DND-41 (cell line): ENCODE data around the gene SLC43A3.

ENCODE experiments used
- ATAC-seq: fragments of 200-7000 bp; cut with Tn5 transposase; 3 replicates; pipeline ENCODE4 v1.9.1; 2021; ENCODE audit warnings: low read depth; ENCODE audit not compliant: insufficient read depth
- DNase-seq: peaks from one replicate; pipeline ENCODE4 v3.0.0-alpha.2; 2020
- H2AFZ ChIP-seq: 2 replicates; pipeline ENCODE4 v1.6.0; 2012; ENCODE audit warnings: low read depth, low read length
- H3K27ac ChIP-seq: 2 replicates; pipeline ENCODE4 v1.5.1; 2012; ENCODE audit warnings: low read length, inconsistent platforms
- H3K27me3 ChIP-seq: fragments of 200-600 bp; sonication (generic); 2 replicates; pipeline ENCODE4 v1.6.0; 2012; ENCODE audit warnings: low read length, mild to moderate bottlenecking, inconsistent platforms; ENCODE audit not compliant: insufficient read depth, poor library complexity
- H3K36me3 ChIP-seq: 2 replicates; pipeline ENCODE4 v1.5.1; 2012; ENCODE audit warnings: low read length, inconsistent platforms; ENCODE audit not compliant: insufficient read depth
- H3K4me1 ChIP-seq: 2 replicates; pipeline ENCODE4 v1.5.1; 2012; ENCODE audit warnings: mild to moderate bottlenecking, low read length; ENCODE audit not compliant: insufficient read depth
- H3K4me2 ChIP-seq: 2 replicates; pipeline ENCODE4 v1.6.0; 2012; ENCODE audit warnings: mild to moderate bottlenecking, moderate library complexity, low read length, inconsistent platforms; ENCODE audit not compliant: insufficient read depth
- H3K4me3 ChIP-seq, 2 experiments: fragments of 200-600 bp in 1 of 2; shearing (Covaris generic) in 1 of 2; 2 replicates each; pipeline ENCODE4 v1.5.1; 2012 to 2016; ENCODE audit warnings: inconsistent platforms in 2 of 2, low read length in 2 of 2, mild to moderate bottlenecking in 2 of 2, low read depth in 1 of 2, moderate library complexity in 1 of 2
- H3K79me2 ChIP-seq: 2 replicates; pipeline ENCODE4 v1.6.0; 2012; ENCODE audit warnings: low read length, inconsistent platforms; ENCODE audit not compliant: insufficient read depth
- H3K9ac ChIP-seq: 2 replicates; pipeline ENCODE4 v1.6.0; 2012; ENCODE audit warnings: low read depth, mild to moderate bottlenecking, inconsistent platforms, low read length, moderate library complexity
- H3K9me3 ChIP-seq: 2 replicates; pipeline ENCODE4 v1.5.1; 2012; ENCODE audit warnings: low read length, moderate library complexity, mild to moderate bottlenecking, inconsistent platforms; ENCODE audit not compliant: insufficient read depth, severe bottlenecking
- H4K20me1 ChIP-seq: 2 replicates; pipeline ENCODE4 v1.6.0; 2012; ENCODE audit warnings: low read length; ENCODE audit not compliant: insufficient read depth
- EZH2 ChIP-seq: IDR thresholded peaks from 3 replicates; pipeline ENCODE4 v1.6.1; 2012; ENCODE audit warnings: borderline replicate concordance, low read depth, mild to moderate bottlenecking, moderate library complexity, low read length, inconsistent platforms; ENCODE audit not compliant: severe bottlenecking
- TF ChIP-seq, protein P1 (sequence below): IDR thresholded peaks from 2 replicates; pipeline ENCODE4 v1.5.1; 2012; ENCODE audit warnings: borderline replicate concordance, low read length, moderate library complexity, mild to moderate bottlenecking; ENCODE audit not compliant: poor library complexity, severe bottlenecking; ENCODE audit errors: extremely low read depth

Gene SLC43A3

GRCh38 chr11:57432714-57433163, 5.8 kb upstream of the SLC43A3 start:
- no peak overlapping the region for H3K27ac ChIP-seq
- H3K27me3 ChIP-seq = peaks cover 3% of the 10 kb centered on the region
- H3K9me3 ChIP-seq = no peaks in the 10 kb centered on the region
- no peak overlapping the region for H3K4me3 ChIP-seq
- DNase-seq (no peak), ATAC-seq (no peak)
- no peak overlapping the region for H3K4me2 ChIP-seq
- no peak overlapping the region for H3K9ac ChIP-seq
- H3K79me2 ChIP-seq = no peaks in the 10 kb centered on the region
- H3K4me1 ChIP-seq = peaks cover 2% of the 10 kb centered on the region
- H2AFZ ChIP-seq = no peak overlapping the region
- TF ChIP-seq EZH2 = no peak
- TF ChIP-seq, protein P1, sequence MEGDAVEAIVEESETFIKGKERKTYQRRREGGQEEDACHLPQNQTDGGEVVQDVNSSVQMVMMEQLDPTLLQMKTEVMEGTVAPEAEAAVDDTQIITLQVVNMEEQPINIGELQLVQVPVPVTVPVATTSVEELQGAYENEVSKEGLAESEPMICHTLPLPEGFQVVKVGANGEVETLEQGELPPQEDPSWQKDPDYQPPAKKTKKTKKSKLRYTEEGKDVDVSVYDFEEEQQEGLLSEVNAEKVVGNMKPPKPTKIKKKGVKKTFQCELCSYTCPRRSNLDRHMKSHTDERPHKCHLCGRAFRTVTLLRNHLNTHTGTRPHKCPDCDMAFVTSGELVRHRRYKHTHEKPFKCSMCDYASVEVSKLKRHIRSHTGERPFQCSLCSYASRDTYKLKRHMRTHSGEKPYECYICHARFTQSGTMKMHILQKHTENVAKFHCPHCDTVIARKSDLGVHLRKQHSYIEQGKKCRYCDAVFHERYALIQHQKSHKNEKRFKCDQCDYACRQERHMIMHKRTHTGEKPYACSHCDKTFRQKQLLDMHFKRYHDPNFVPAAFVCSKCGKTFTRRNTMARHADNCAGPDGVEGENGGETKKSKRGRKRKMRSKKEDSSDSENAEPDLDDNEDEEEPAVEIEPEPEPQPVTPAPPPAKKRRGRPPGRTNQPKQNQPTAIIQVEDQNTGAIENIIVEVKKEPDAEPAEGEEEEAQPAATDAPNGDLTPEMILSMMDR = no peak
- H4K20me1 ChIP-seq = no peaks in the 10 kb centered on the region
- H3K36me3 ChIP-seq = no peaks in the 10 kb centered on the region

DNA sequence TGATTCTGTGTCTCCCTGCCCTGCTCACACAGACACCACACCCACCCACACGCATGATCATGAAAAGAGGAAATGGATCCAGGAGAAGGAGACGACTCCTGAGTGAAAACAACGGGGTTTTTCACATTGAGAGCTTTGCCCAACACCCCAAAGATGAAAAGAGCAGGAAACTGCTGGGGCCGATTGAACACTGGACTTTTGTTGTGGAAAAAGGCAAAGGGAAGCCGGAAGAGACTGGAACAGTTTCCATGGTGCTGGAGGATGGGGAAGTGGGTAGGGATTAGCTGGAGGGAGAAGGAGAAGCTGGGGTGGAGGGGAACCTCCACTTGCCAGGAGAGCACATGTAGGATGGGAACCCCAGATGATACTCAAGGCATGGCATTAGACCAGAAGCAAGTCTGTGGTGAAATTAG, 5.2 kb upstream of the SLC43A3 start:
- no peak overlapping the region for H3K4me2 ChIP-seq
- H3K36me3 ChIP-seq = no peaks in the 10 kb centered on the region
- no peak overlapping the region for H3K27ac ChIP-seq
- TF ChIP-seq, protein P1 = no peak
- no peak for TF ChIP-seq EZH2
- H3K79me2 ChIP-seq = no peaks in the 10 kb centered on the region
- H3K9me3 ChIP-seq = no peaks in the 10 kb centered on the region
- H3K27me3 ChIP-seq = peaks cover 3% of the 10 kb centered on the region
- no peaks in the 10 kb centered on the region for H4K20me1 ChIP-seq
- no peak for ATAC-seq
- no peak overlapping the region for H2AFZ ChIP-seq
- H3K4me1 ChIP-seq = peaks cover 8% of the 10 kb centered on the region
- no peak overlapping the region for H3K4me3 ChIP-seq
- no peak for DNase-seq
- no peak overlapping the region for H3K9ac ChIP-seq

DNA sequence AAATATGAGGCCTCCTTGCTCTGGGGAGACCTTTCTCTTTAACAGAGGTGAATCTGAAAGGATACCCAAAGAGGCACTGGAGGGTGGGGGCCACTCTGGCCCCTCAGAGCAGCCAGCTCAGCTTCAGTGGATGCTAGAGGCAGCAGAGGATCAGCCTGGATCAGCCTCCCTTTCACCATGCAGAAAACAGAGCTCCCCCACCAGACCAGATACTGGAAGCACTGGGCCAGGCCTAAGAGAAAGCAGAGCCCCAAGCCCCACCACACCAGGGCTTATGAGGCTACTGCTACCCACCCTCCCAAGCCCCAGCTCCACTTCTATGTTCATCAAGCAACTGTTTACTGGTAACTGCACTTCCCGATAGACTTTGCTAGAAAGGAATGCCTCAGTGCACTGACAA, 4.0 kb upstream of the SLC43A3 start:
- Histone ChIP-seq H3K4me2 (no peak overlapping the region), H3K27ac (no peak overlapping the region), H3K4me3 (no peak overlapping the region), H3K79me2 (peaks cover 9% of the 10 kb centered on the region), H3K4me1 (peaks cover 17% of the 10 kb centered on the region), H4K20me1 (no peaks in the 10 kb centered on the region), H3K36me3 (peaks cover 3% of the 10 kb centered on the region), H2AFZ (no peak overlapping the region), H3K9me3 (no peaks in the 10 kb centered on the region), H3K27me3 (peaks cover 3% of the 10 kb centered on the region), H3K9ac (no peak overlapping the region)
- TF ChIP-seq, protein P1 = no peak
- TF ChIP-seq EZH2 = no peak
- ATAC-seq = no peak
- no peak for DNase-seq

DNA sequence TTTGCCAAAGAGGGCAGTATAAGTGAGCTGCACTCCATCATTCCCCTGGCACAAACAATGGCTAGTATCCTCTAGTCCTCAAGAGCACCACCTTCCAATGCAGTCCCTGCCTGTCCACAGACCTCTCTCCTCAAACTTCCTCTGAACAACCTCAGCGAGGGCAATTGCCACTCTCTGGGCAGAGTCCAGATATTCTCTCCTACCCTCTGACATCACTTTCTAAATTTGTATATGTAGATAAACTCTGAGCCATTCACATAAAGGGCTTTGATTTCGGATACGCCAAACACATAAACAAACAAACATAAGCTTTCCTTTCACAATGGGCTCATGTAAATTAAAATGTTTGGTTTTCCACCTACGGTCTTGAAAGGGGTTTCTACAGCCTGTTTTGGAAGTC, 3.0 kb upstream of the SLC43A3 start:
- Histone ChIP-seq H3K4me1 (peaks cover 27% of the 10 kb centered on the region), H3K9me3 (no peaks in the 10 kb centered on the region), H3K79me2 (peaks cover 16% of the 10 kb centered on the region), H4K20me1 (peaks cover 7% of the 10 kb centered on the region; the same call in 1 of the 2 replicates), H3K9ac (no peak overlapping the region), H3K4me2 (no peak overlapping the region), H2AFZ (no peak overlapping the region), H3K27ac (no peak overlapping the region), H3K36me3 (peaks cover 11% of the 10 kb centered on the region), H3K27me3 (peaks cover 3% of the 10 kb centered on the region), H3K4me3 (no peak overlapping the region)
- DNase-seq (no peak), ATAC-seq (no peak)
- TF ChIP-seq EZH2 = no peak
- TF ChIP-seq, protein P1 = no peak
